ENCODE data around the gene EEFSEC.

DNA sequence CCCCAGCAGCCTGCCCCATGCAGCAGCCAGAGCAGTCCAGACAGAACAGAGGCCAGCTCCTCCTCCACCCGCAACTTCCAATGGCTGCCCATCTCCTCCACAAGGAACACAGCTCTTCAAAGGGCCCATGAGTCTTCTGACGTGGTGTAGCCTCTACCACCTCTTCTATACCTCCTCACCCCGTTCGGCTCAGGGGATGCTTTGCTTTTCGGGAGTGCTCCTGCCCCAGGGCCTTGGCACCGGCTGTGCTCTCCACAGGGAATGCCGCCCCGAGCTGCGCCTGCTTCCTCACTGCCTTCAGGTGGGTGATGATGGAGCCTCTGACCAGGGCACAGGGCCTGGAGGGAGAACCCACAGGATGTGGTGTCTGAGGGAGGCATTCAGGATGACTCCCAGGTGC is 298.8 kb downstream of the EEFSEC start:
- TF ChIP-seq POLR2AphosphoS5 (IDR thresholded peaks at IDR 0.05) (no peak), CTCF (IDR thresholded peaks at IDR 0.05) (no peak)

Data from breast epithelium (tissue), 3 donors.